K562 (cell line): Measurements from ENCODE around the gene PLA2R1. TPM values are rescaled to one million over a fixed set of nuclear protein-coding genes. Genes with fewer than 3 reads are reported as not detected.

Experiments
- ARNT ChIP-seq, 2 experiments: fragments of 450-650 bp; IDR thresholded peaks; 2 replicates each; pipeline ENCODE4 v1.6.1; 2016; ENCODE audit warnings: mild to moderate bottlenecking in 1 of 2
- ATF7 ChIP-seq: fragments of 450-650 bp; IDR thresholded peaks from 2 replicates; pipeline ENCODE4 v1.7.1; 2014; ENCODE audit warnings: mild to moderate bottlenecking, moderate library complexity
- MTA2 ChIP-seq: fragments of 450-650 bp; IDR thresholded peaks from 2 replicates; pipeline ENCODE4 v1.6.1; 2016; ENCODE audit warnings: low read depth
- STAT5B ChIP-seq: fragments of 250-450 bp; sonication (Bioruptor Pico); IDR thresholded peaks from 2 replicates; pipeline ENCODE4 v1.8.0; 2021; ENCODE audit warnings: mild to moderate bottlenecking, inconsistent platforms
- ZFP30 ChIP-seq: fragments of 250-450 bp; sonication (Bioruptor Pico); IDR thresholded peaks from 2 replicates; pipeline ENCODE4 v1.8.0; 2022; ENCODE audit warnings: moderate library complexity, mild to moderate bottlenecking, inconsistent platforms, borderline replicate concordance
- ZNF121 ChIP-seq: sonication (generic); formaldehyde crosslinking; conservative IDR thresholded peaks from 2 replicates; pipeline ENCODE4 v1.8.0; 2022; ENCODE audit warnings: missing genetic modification reagents
- ZNF263 ChIP-seq: sonication (generic); formaldehyde crosslinking; IDR thresholded peaks from 2 replicates; pipeline ENCODE4 v1.8.0; 2022; ENCODE audit warnings: mild to moderate bottlenecking, missing genetic modification reagents, borderline replicate concordance
- ZNF311 ChIP-seq: fragments of 250-450 bp; sonication (Bioruptor Pico); IDR thresholded peaks from 2 replicates; pipeline ENCODE4 v1.4.0; 2020; ENCODE audit warnings: mild to moderate bottlenecking, moderate library complexity
- ZNF507 ChIP-seq: conservative IDR thresholded peaks from 2 replicates; pipeline ENCODE4 v1.6.1; 2017; ENCODE audit warnings: missing genetic modification characterization, missing compliant biosample characterization
- ZSCAN29 ChIP-seq: fragments of 450-650 bp; IDR thresholded peaks from 2 replicates; pipeline ENCODE4 v1.6.1; 2017
- polyA plus RNA-seq, 8 experiments: library from polyadenylated mRNA; depleted of rRNA in 4 of 8; stranded (reverse) in 5 of 8; unstranded in 3 of 8; fragments of >200 nt; fragmentation: Nextera tagmentation in 2 of 8; fragmentation: Illumina TruSeq in 1 of 8; extraction: Ambion mirVana in 2 of 8; extraction: Trizol in 1 of 8; gene quantifications; 2 replicates each; pipeline versions ENCODE4 v1.2.1 to v1.2.3, GENCODE V29; 2011 to 2014; ENCODE audit warnings: inconsistent platforms in 1 of 8, missing spikeins in 1 of 8
- total RNA-seq, 7 experiments: library from RNA; depleted of rRNA in 6 of 7; stranded (reverse); fragments of >200 nt in 6 of 7; fragmentation: Illumina TruSeq in 2 of 7; extraction: Trizol in 2 of 7; gene quantifications; 2 replicates each; pipeline versions ENCODE4 v1.2.1 to v1.2.3, GENCODE V29; 2011 to 2021; ENCODE audit warnings: low replicate concordance in 1 of 7
- TF ChIP-seq, protein P1 (sequence below): fragments of 450-650 bp; IDR thresholded peaks from 2 replicates; pipeline ENCODE4 v1.6.1; 2017; ENCODE audit warnings: antibody characterized with exemption, mild to moderate bottlenecking

The PLA2R1 gene
- total and polyA plus RNA-seq, 9 of the 15 experiments (the other 6 are each of a cell fraction or from before 2014, with no cell fraction given) = not detected

DNA sequence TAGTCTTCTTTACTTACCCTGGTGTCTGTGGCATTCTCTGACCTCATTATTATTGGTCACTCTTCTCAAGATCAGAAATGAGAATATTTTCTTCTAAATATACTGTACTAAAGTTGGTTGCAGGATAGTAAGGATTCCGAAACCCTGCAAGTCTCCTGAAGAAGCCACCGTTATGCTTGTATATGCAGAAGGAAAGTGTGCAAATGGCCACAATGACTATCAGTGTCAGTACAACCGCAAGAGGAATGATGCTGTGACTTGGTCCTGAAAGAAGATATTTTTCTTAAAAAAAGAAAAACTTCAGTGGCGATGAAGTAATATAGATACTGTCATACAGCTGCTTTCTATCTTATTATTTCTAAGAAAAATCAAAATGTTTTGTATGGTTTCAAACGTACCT lies 120.7 kb downstream of the PLA2R1 start (continued):
- TF ChIP-seq ZSCAN29 (no peak), ZNF507 (tag) (no peak), MTA2 (no peak), ARNT (IDR thresholded peaks at IDR 0.05) (no peak), ZFP30 (no peak), ZNF121 (CRISPR knock-in tag) (no peak), ZNF263 (CRISPR knock-in tag) (no peak), STAT5B (CRISPR knock-in tag) (no peak), ATF7 (no peak), ZNF311 (CRISPR knock-in tag) (no peak)
- TF ChIP-seq, protein P1, sequence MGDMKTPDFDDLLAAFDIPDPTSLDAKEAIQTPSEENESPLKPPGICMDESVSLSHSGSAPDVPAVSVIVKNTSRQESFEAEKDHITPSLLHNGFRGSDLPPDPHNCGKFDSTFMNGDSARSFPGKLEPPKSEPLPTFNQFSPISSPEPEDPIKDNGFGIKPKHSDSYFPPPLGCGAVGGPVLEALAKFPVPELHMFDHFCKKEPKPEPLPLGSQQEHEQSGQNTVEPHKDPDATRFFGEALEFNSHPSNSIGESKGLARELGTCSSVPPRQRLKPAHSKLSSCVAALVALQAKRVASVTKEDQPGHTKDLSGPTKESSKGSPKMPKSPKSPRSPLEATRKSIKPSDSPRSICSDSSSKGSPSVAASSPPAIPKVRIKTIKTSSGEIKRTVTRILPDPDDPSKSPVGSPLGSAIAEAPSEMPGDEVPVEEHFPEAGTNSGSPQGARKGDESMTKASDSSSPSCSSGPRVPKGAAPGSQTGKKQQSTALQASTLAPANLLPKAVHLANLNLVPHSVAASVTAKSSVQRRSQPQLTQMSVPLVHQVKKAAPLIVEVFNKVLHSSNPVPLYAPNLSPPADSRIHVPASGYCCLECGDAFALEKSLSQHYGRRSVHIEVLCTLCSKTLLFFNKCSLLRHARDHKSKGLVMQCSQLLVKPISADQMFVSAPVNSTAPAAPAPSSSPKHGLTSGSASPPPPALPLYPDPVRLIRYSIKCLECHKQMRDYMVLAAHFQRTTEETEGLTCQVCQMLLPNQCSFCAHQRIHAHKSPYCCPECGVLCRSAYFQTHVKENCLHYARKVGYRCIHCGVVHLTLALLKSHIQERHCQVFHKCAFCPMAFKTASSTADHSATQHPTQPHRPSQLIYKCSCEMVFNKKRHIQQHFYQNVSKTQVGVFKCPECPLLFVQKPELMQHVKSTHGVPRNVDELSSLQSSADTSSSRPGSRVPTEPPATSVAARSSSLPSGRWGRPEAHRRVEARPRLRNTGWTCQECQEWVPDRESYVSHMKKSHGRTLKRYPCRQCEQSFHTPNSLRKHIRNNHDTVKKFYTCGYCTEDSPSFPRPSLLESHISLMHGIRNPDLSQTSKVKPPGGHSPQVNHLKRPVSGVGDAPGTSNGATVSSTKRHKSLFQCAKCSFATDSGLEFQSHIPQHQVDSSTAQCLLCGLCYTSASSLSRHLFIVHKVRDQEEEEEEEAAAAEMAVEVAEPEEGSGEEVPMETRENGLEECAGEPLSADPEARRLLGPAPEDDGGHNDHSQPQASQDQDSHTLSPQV = no peak
